H9 (cell line): ENCODE data around the gene OR5W2. TPM values are rescaled to one million over a fixed set of nuclear protein-coding genes. Genes with fewer than 3 reads are reported as not detected.
"Not testable (repeated sequence)": the region's sequence is repeated elsewhere in the genome, so short reads cannot be mapped to it uniquely, and the experiment has no call there.

Experiments
- DNase-seq: peaks from one replicate; pipeline ENCODE4 v3.0.0-alpha.2; 2017
- H2AFZ ChIP-seq: one replicate; pipeline ENCODE4 v1.6.1; 2013; ENCODE audit warnings: mild to moderate bottlenecking, low read length, control low read depth, moderate library complexity
- H2AK5ac ChIP-seq: 2 replicates; pipeline ENCODE4 v1.6.1; 2013; ENCODE audit warnings: low read length, control low read depth, mixed read lengths; ENCODE audit not compliant: insufficient read length
- H2BK120ac ChIP-seq: one replicate; pipeline ENCODE4 v1.6.1; 2013; ENCODE audit warnings: low read depth, mild to moderate bottlenecking, low read length, control low read depth, inconsistent platforms; ENCODE audit not compliant: poor library complexity, severe bottlenecking
- H2BK12ac ChIP-seq: 2 replicates; pipeline ENCODE4 v1.6.1; 2013; ENCODE audit warnings: low read length, control low read depth, mixed read lengths, low read depth; ENCODE audit not compliant: insufficient read length
- H2BK15ac ChIP-seq: 2 replicates; pipeline ENCODE4 v1.6.1; 2013; ENCODE audit warnings: low read depth, low read length, control low read depth
- H2BK20ac ChIP-seq: one replicate; pipeline ENCODE4 v1.6.1; 2013; ENCODE audit warnings: low read depth, mild to moderate bottlenecking, low read length, control low read depth, inconsistent platforms; ENCODE audit not compliant: poor library complexity, severe bottlenecking
- H2BK5ac ChIP-seq: 2 replicates; pipeline ENCODE4 v1.6.1; 2013; ENCODE audit warnings: low read length, control low read depth, mixed read lengths; ENCODE audit not compliant: insufficient read length
- H3K14ac ChIP-seq: 2 replicates; pipeline ENCODE4 v1.6.1; 2013; ENCODE audit warnings: low read length, control low read depth; ENCODE audit not compliant: insufficient read depth
- H3K18ac ChIP-seq: 2 replicates; pipeline ENCODE4 v1.6.1; 2013; ENCODE audit warnings: low read depth, mild to moderate bottlenecking, mixed read lengths, low read length, control low read depth; ENCODE audit not compliant: insufficient read length
- H3K23ac ChIP-seq: 2 replicates; pipeline ENCODE4 v1.6.1; 2013; ENCODE audit warnings: low read length, control low read depth, mixed read lengths, low read depth; ENCODE audit not compliant: insufficient read length
- H3K23me2 ChIP-seq: 2 replicates; pipeline ENCODE4 v1.6.1; 2013; ENCODE audit warnings: low read depth, mild to moderate bottlenecking, mixed read lengths, low read length, control low read depth; ENCODE audit not compliant: insufficient read length, poor library complexity, severe bottlenecking
- H3K27ac ChIP-seq: 2 replicates; pipeline ENCODE4 v1.5.1; 2013; ENCODE audit warnings: low read length, control low read depth, mixed read lengths, low read depth; ENCODE audit not compliant: insufficient read length
- H3K27me3 ChIP-seq: 2 replicates; pipeline ENCODE4 v1.6.1; 2013; ENCODE audit warnings: low read length, control low read depth, inconsistent platforms; ENCODE audit not compliant: insufficient read depth
- H3K4ac ChIP-seq: 2 replicates; pipeline ENCODE4 v1.6.1; 2013; ENCODE audit warnings: low read depth, mild to moderate bottlenecking, control low read depth, inconsistent platforms, low read length, moderate library complexity
- H3K4me1 ChIP-seq: 2 replicates; pipeline ENCODE4 v1.6.1; 2013; ENCODE audit warnings: low read length, control low read depth, inconsistent platforms; ENCODE audit not compliant: insufficient read depth
- H3K4me2 ChIP-seq: 2 replicates; pipeline ENCODE4 v1.6.1; 2013; ENCODE audit warnings: low read length, control low read depth, mixed read lengths; ENCODE audit not compliant: insufficient read length, insufficient read depth
- H3K56ac ChIP-seq: 2 replicates; pipeline ENCODE4 v1.6.1; 2013; ENCODE audit warnings: low read depth, mild to moderate bottlenecking, mixed read lengths, low read length, control low read depth; ENCODE audit not compliant: insufficient read length
- H3K79me1 ChIP-seq: 2 replicates; pipeline ENCODE4 v1.6.1; 2013; ENCODE audit warnings: low read depth, mild to moderate bottlenecking, moderate library complexity, low read length, control low read depth, inconsistent platforms; ENCODE audit not compliant: insufficient read depth, poor library complexity, severe bottlenecking
- H3K79me2 ChIP-seq: 2 replicates; pipeline ENCODE4 v1.6.1; 2013; ENCODE audit warnings: low read length, control low read depth, inconsistent platforms; ENCODE audit not compliant: insufficient read depth
- H3K9ac ChIP-seq: 2 replicates; pipeline ENCODE4 v1.6.1; 2013; ENCODE audit warnings: low read length, control low read depth, mixed read lengths; ENCODE audit not compliant: insufficient read length; ENCODE audit errors: extremely low read depth
- H3K9me3 ChIP-seq: one replicate; pipeline ENCODE4 v1.6.1; 2013; ENCODE audit warnings: low read depth, low read length, inconsistent platforms; ENCODE audit not compliant: control insufficient read depth
- H3T11ph ChIP-seq: one replicate; pipeline ENCODE4 v1.6.1; 2013; ENCODE audit warnings: mild to moderate bottlenecking, low read length, control low read depth, inconsistent platforms
- H4K20me1 ChIP-seq: one replicate; pipeline ENCODE4 v1.6.1; 2013; ENCODE audit not compliant: control insufficient read depth, insufficient read length, insufficient read depth
- H4K5ac ChIP-seq: 2 replicates; pipeline ENCODE4 v1.6.1; 2013; ENCODE audit warnings: low read depth, mild to moderate bottlenecking, mixed read lengths, low read length, control low read depth; ENCODE audit not compliant: insufficient read length
- H4K8ac ChIP-seq: replicated peaks from 2 replicates; pipeline ENCODE4 v1.6.1; 2013; ENCODE audit warnings: low read length, control low read depth, mixed read lengths, low read depth; ENCODE audit not compliant: insufficient read length
- H4K91ac ChIP-seq: 2 replicates; pipeline ENCODE4 v1.6.1; 2013; ENCODE audit warnings: low read depth, mild to moderate bottlenecking, moderate library complexity, mixed read lengths, low read length, control low read depth; ENCODE audit not compliant: insufficient read length
- H3K27ac Mint-ChIP-seq, 3 experiments: 2 replicates in 2 of 3; 3 replicates in 1 of 3; pipeline ENCODE4 v1.8.0; 2020 to 2021; ENCODE audit warnings: mixed read lengths in 3 of 3, mild to moderate bottlenecking in 1 of 3, moderate library complexity in 1 of 3
- H3K27me3 Mint-ChIP-seq: 2 replicates; pipeline ENCODE4 v1.8.0; 2021; ENCODE audit warnings: low read depth, mild to moderate bottlenecking, moderate library complexity, mixed read lengths
- H3K36me3 Mint-ChIP-seq, 3 experiments: 2 replicates in 2 of 3; 3 replicates in 1 of 3; pipeline ENCODE4 v1.8.0; 2020 to 2021; ENCODE audit warnings: low read depth in 3 of 3, mixed read lengths in 3 of 3; ENCODE audit not compliant: insufficient read depth in 1 of 3
- H3K4me1 Mint-ChIP-seq, 2 experiments: 2 replicates each; pipeline ENCODE4 v1.8.0; 2020; ENCODE audit warnings: mixed read lengths in 2 of 2
- H3K4me3 Mint-ChIP-seq, 2 experiments: 2 replicates in 1 of 2; 3 replicates in 1 of 2; pipeline ENCODE4 v1.8.0; 2020 to 2021; ENCODE audit warnings: mild to moderate bottlenecking in 2 of 2, mixed read lengths in 2 of 2, moderate library complexity in 1 of 2
- H3K9me3 Mint-ChIP-seq, 2 experiments: 2 replicates in 1 of 2; 3 replicates in 1 of 2; pipeline ENCODE4 v1.8.0; 2020; ENCODE audit warnings: mild to moderate bottlenecking in 2 of 2, mixed read lengths in 2 of 2, moderate library complexity in 1 of 2
- WGBS: extraction: QIAGEN DNeasy Blood & Tissue Kit; methylation state at CpG from one replicate; pipeline ENCODE4 v1.1.7; 2013; ENCODE audit warnings: missing lambda C conversion rate, low lambda C conversion rate, mixed read lengths; ENCODE audit not compliant: insufficient read length; ENCODE audit errors: extremely low coverage; 5-methylcytosine and 5-hydroxymethylcytosine counted together
- total RNA-seq: library from RNA; stranded (reverse); gene quantifications from 2 replicates; pipeline ENCODE4 v1.2.1, GENCODE V29; 2021

OR5W2 gene
- total RNA-seq, 1 experiment from 2014 or later: not detected

DNA sequence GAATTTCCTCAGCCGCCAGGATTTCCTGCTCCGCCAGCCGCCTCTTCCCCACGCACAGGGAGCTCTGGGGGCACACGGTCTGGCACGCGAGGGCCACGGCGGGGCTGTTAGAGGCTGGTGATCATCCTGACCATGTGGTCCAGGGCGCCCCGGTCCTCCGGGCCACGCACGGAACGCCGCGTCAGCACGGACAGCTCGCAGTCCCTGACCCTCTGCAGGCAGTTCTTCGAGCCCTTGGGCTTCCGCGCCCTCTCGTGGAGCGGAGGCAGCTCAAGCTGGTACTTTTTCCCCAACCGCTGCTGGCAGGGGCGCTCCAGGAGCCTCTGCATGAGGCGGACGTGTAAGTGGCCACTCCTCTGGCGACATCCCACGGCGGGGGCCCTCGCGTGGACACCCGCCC, 41.2 kb downstream of the OR5W2 start:
- H3K18ac ChIP-seq, H3K14ac ChIP-seq, H3K79me2 ChIP-seq, H3K4me3 Mint-ChIP-seq, H3K4me2 ChIP-seq, DNase-seq, H3K23ac ChIP-seq, H3K23me2 ChIP-seq, H3K9ac ChIP-seq, H3K4me1 ChIP-seq, H4K5ac ChIP-seq, H2BK5ac ChIP-seq, H3T11ph ChIP-seq, H4K20me1 ChIP-seq, H2BK15ac ChIP-seq, H3K27me3 Mint-ChIP-seq, H2AFZ ChIP-seq, H4K91ac ChIP-seq, H2BK120ac ChIP-seq, H2BK12ac ChIP-seq, H3K27ac ChIP-seq, H3K4me1 Mint-ChIP-seq, H3K27ac Mint-ChIP-seq, H2AK5ac ChIP-seq, H3K27me3 ChIP-seq, H2BK20ac ChIP-seq, H3K4ac ChIP-seq, H4K8ac ChIP-seq, H3K79me1 ChIP-seq, H3K56ac ChIP-seq: not testable (repeated sequence)
- peaks cover 37% of the 10 kb centered on the region for H3K9me3 ChIP-seq
- WGBS: no CpG with 5 or more reads among the region's 34 CpGs
- H3K9me3 Mint-ChIP-seq: peaks cover 62 to 75% of the 10 kb centered on the region in 2 experiments
- H3K36me3 Mint-ChIP-seq: peaks cover 2 to 10% (median 4%) of the 10 kb centered on the region in 3 experiments; a peak in 3 of 7 replicates

DNA sequence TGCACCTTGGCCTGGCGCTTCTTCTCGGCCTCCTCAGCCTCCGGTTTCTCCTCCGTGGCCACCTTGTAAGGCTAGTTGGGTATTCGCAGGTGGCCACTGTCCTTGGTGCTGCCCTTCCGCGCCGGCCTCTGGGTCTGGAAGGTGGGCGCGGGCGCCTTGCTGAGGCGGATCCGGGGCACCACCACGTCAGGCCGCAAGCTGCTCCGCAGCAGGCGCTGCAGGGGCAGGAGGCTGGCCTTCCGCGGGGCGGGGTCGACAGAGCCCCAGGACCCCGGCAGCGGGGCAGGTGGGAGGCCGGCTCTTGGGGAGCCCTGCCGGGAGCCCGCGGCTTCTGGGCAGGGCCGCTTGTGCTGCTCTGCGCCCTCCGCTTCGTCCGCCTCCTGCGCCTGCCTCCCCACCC, 41.7 kb downstream of the OR5W2 start:
- not testable (repeated sequence) for H4K20me1 ChIP-seq, H2BK5ac ChIP-seq, H2BK12ac ChIP-seq, H3K56ac ChIP-seq, H3K4me1 ChIP-seq, H3K4me1 Mint-ChIP-seq, H3T11ph ChIP-seq, H3K4ac ChIP-seq, H3K23me2 ChIP-seq, H3K14ac ChIP-seq, H3K27me3 ChIP-seq, H4K5ac ChIP-seq, H3K27ac ChIP-seq, H3K23ac ChIP-seq, DNase-seq, H4K8ac ChIP-seq, H3K27me3 Mint-ChIP-seq, H3K79me2 ChIP-seq, H2BK20ac ChIP-seq, H3K79me1 ChIP-seq, H2AK5ac ChIP-seq, H3K4me3 Mint-ChIP-seq, H2BK120ac ChIP-seq, H3K18ac ChIP-seq, H3K4me2 ChIP-seq, H3K9ac ChIP-seq, H4K91ac ChIP-seq, H3K27ac Mint-ChIP-seq, H2BK15ac ChIP-seq, H2AFZ ChIP-seq
- H3K9me3 ChIP-seq: peaks cover 38% of the 10 kb centered on the region
- Mint-ChIP-seq H3K9me3 (peaks cover 62 to 75% of the 10 kb centered on the region in 2 experiments), H3K36me3 (peaks cover 2 to 10% (median 4%) of the 10 kb centered on the region in 3 experiments; a peak in 3 of 7 replicates)
- no CpG with 5 or more reads among the region's 33 CpGs for WGBS
